GM19452 (cell line): ENCODE data around the gene THADA.
A peak's percentile ranks its signal among the peaks of the same experiment; 100 is the strongest.
"Not testable (repeated sequence)": the region's sequence is repeated elsewhere in the genome, so short reads cannot be mapped to it uniquely, and the experiment has no call there.

Experiments
- ATAC-seq: cut with Tn5 transposase; IDR thresholded peaks from one replicate; pipeline ENCODE4 v1.9.1; 2021; ENCODE audit not compliant: unreplicated experiment

The THADA gene

GRCh38 chr2:43199492-43200488 is 396.0 kb downstream of the THADA start:
- ATAC-seq = no peak

GRCh38 chr2:43198263-43198662 is 397.6 kb downstream of the THADA start:
- no peak for ATAC-seq

GRCh38 chr2:43197588-43197896 is 398.3 kb downstream of the THADA start:
- ATAC-seq = no peak

- no peak for ATAC-seq
Measured at GRCh38 chr2:43196768-43197587, 398.9 kb downstream of the THADA start.

GRCh38 chr2:43194121-43194869 is 401.5 kb downstream of the THADA start:
- peak; percentile 56 for ATAC-seq

- ATAC-seq = no peak
Measured at GRCh38 chr2:43193652-43194120, 402.2 kb downstream of the THADA start.

GRCh38 chr2:43192744-43193651 is 402.8 kb downstream of the THADA start:
- ATAC-seq = no peak

- no peak for ATAC-seq
Measured at GRCh38 chr2:43191947-43192516, 403.8 kb downstream of the THADA start.

GRCh38 chr2:43190311-43191052 is 405.4 kb downstream of the THADA start:
- no peak for ATAC-seq

- ATAC-seq = not testable (repeated sequence)
Measured at GRCh38 chr2:43189861-43190260, 406.0 kb downstream of the THADA start.

- ATAC-seq = no peak
Measured at GRCh38 chr2:43188561-43189386, 407.1 kb downstream of the THADA start.

GRCh38 chr2:43186679-43187374 is 409.0 kb downstream of the THADA start:
- ATAC-seq = no peak

- ATAC-seq = no peak
Measured at GRCh38 chr2:43186321-43186678, 409.5 kb downstream of the THADA start.

- no peak for ATAC-seq
Measured at GRCh38 chr2:43185146-43185545, 410.7 kb downstream of the THADA start.

GRCh38 chr2:43184339-43184895 is 411.4 kb downstream of the THADA start:
- ATAC-seq = no peak

GRCh38 chr2:43183743-43184142 is 412.1 kb downstream of the THADA start:
- no peak for ATAC-seq

GRCh38 chr2:43180897-43181296 is 414.9 kb downstream of the THADA start:
- ATAC-seq = no peak
